Cerebellar nuclear complex (tissue), 1 donor: ENCODE results near the gene SIPA1L3.

ENCODE experiments used
- DNase-seq, 2 experiments: peaks; one replicate each; lab custom pipeline; 2025; lab: John Stamatoyannopoulos, UW

Gene SIPA1L3

GRCh38 chr19:38193445-38193844, 286.4 kb downstream of the SIPA1L3 start:
- DNase-seq: no peak

GRCh38 chr19:38194061-38194701, 287.2 kb downstream of the SIPA1L3 start:
- no peak for DNase-seq

DNA sequence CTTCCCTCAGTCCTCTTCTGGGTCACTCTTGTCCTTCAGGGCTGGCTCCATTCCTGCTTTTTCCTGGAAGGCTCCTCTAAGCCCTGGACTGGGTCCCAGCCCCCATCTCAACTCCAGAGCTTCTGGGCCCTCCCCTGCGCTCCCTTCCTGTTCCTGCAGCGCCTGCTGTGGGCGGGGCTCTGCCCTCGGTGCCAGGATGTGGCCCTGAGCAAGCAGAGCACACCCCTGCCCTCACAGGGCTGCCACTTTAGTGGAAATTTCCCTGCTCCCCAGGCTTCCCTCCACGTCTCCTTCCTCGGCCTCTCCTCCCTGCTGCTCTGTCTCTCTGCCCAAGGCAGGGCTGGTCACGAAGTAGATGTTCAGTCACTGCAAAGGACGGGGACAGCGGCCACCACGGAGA, 288.2 kb downstream of the SIPA1L3 start:
- no peak for DNase-seq

- no peak for DNase-seq
These were observed 289.3 kb downstream of the SIPA1L3 start for GRCh38 chr19:38196245-38196837.

DNA sequence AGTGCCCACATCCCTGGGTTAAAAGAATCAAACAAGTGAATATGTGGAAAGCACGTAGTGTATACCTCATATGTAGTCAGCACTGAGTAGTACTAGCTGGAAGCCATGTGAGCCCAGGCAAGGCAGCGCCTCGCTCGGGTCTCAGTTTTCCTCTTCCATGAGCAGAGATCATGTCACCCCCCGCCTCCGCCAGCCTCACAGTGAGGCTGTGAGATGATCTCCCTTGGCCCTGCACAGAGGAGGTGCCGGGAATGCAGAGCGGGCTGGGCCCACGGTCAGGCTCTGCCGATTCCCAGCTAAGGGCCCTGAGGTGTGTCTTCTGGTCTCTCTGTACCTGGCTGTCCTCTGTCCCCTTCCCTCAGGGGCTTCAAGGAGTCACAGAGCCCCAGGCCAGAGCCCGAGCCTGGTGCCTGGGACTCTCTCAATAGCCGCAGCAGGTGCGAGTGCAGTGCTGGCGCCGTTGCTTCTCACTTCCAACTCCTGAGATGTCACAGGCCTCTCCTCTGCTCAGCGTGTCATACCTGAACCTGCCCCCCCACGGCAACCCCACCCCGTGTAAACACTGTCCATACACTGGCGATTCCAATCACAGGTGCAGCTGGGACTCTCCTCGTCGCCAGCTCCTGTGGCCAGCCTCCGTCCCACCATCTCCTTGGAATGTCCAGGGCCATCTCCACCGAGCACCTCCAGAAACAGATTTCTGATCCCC, 290.1 kb downstream of the SIPA1L3 start:
- DNase-seq: no peak

DNA sequence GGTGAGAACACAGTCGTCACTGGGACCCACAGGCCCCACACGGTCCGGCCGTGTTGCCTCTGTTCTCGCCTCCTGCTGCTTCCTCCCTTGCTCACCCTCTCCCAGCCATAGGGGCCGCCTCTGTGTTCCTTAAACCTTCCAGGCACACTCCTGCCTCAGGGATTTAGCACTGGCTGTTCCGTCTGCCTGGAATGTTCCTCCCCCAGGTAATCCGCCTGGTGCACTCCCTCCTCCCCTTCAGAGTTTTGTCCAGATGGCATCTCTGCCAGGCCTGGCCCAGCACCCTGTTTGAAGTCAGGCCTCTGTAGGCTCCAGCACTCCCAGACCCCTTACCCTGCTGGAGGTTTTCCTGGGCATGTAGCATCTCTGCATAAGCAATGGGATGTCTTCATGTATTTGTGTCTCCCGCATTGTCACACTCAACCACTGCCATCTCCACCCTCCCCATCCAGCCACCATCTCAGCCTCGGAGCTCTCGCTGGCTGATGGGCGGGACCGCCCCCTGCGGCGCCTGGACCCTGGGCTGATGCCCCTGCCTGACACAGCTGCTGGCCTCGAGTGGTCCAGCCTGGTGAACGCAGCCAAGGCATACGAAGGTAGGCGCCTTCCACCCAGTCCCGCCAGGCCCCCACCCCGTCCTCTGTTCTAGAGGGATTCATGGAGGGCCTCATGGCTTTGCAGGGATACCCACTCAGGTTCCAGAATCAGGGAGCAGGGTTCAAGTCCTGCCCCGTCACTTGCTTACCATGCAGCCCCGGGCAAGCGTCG, 291.1 kb downstream of the SIPA1L3 start:
- no peak for DNase-seq

DNA sequence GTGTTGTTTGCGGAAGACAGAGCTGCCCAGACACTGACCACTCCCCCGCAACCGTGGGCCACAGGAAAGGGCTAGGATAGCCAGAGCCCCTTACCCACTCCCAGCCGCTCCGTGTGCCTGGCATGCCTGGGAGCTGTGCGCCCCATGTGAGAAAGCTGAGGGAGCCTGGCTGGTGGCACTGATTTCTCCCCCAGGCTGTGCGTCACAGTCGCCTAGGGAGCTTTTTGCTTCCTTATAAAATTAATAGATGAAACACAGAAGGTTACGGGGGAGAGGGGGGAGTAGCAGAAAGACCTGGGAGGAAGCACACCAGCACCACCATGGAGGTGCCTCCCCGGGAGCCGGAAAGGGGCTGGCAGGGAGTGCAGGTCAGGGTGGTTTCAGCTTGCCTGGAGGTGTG, 292.3 kb downstream of the SIPA1L3 start:
- no peak for DNase-seq

GRCh38 chr19:38201731-38202130, 294.7 kb downstream of the SIPA1L3 start:
- DNase-seq: no peak

- no peak for DNase-seq
These were observed 295.5 kb downstream of the SIPA1L3 start for GRCh38 chr19:38202504-38202903.

GRCh38 chr19:38203197-38203596, 296.2 kb downstream of the SIPA1L3 start:
- no peak for DNase-seq

DNA sequence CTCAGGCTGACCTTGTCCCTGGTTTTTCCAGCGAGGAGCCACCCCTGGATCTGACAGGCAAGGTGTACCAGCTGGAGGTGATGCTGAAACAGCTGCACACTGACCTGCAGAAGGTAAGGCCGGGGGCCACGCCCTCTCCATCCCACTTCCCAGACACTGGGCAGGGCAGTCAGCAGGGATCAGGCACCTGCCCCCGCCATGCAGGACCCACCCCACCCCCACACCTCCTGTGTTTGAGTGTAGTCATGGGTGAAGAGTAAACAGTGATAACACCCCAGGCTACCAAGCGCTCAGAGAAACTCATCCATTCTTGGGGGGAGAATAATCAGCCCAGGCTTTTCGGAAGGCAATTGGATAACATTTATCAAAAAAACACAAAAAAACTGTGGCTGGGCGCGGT, 297.1 kb downstream of the SIPA1L3 start:
- no peak for DNase-seq

DNA sequence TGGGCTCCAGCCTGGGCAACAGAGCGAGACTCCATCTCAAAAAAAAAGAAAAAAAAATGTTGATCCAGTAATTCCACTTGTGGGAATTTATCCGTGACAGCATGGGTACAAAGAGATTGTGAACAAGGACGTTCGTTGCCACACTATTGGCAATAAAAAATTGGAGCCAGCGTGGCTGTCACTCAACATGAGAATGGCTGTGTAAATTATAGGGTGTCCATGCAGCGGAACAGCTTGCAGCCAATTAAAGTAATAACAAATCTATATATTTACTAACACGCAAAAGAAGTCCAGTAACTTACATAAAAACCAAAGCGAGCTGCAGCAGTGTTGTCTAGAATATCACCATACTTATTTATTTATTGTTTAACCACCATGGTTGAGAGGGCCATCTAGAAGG, 297.7 kb downstream of the SIPA1L3 start:
- DNase-seq: no peak

DNA sequence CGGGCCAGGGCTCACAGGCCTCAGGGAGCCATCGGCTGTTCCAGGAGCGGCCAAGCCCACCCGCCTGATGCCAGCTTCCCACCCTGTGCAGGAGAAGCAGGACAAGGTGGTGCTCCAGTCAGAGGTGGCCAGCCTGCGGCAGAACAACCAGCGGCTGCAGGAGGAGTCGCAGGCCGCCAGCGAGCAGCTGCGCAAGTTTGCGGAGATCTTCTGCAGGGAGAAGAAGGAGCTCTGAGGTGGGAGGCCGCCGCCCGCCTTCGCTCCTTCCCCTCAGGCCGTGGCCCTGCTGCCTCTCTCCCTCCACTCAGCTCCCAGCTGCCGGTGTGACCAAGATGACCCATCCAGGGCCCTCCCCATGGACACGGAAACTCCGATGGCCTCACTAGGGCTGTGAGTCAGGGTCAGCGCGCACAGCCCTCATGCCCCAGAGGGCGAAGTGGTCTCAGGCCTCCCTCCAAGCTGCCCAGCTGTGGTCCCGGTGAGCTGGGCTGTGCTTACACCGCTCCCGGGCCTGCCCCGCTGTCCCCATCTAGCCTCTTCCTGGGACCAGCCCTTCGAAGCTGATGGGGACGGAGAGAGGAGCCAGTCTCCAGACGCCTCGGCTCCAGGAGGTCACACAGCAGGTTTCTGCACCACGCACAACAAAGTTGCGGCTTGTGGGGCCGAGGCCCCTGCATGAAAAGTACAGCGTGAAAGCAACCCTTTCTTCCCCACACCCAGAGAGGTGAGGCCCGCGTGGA, 299.2 kb downstream of the SIPA1L3 start:
- DNase-seq: no peak

GRCh38 chr19:38206928-38207327, 299.9 kb downstream of the SIPA1L3 start:
- no peak for DNase-seq

DNA sequence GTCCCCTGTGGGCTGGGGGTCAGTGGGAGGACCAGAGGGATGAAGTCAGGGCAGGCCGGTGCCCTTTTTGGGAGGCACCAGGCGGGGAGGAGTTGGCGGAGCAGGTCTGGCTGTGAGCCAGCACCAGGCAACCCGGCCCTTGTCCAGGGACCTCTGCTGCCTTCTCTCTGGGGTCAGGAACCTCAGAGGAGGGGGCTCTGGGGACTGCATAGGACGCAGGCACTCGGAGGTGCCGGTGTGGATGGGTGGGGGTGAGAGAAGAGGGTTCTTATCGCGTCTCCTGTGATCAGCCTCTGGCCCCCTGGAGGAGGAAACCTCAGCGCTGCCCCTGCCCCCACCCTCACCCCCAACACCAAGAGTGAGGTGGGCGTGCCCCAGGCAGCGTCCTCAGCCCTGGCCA, 300.5 kb downstream of the SIPA1L3 start:
- DNase-seq: no peak

DNA sequence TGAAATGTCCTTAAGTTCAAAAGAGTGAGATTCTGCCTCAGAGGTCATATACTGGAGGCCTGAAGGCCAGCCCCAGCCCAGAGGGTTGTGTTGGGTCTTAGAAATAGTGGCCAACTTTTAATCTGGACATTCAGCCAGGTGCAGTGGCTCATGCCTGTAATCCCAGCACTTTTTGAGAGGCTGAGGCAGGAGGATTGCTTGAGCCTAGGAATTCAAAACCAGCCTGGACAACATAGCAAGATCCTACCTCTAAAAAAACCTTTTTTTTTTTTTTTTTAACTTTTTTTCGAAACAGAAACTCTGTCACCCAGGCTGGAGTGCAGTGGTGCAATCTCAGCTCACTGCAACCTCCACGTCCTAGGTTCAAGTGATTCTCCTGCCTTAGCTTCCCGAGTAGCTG, 301.6 kb downstream of the SIPA1L3 start:
- no peak for DNase-seq

DNA sequence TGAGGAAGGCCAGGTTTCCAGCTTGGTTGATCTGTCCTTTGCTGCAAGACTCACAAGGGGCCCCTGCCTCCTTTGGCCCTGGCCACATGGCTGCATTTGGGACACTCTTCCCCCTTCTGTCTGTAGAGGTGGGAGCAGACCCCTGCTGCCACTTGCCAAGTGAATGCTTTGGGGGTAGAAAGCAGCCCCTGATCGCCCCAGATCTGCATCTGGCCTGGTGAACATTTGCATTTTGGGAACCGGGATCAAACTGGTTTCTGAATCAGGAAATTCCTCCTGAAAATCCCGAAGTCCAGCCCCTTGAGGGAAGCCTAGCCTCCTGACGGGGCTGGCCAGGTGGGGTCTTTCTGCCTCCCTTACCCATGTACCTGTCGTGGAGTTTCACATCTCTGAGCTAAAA, 302.1 kb downstream of the SIPA1L3 start:
- DNase-seq: no peak

GRCh38 chr19:38209671-38210457, 302.9 kb downstream of the SIPA1L3 start:
- no peak for DNase-seq

GRCh38 chr19:38210458-38210987, 303.5 kb downstream of the SIPA1L3 start:
- DNase-seq: no peak

- DNase-seq: no peak
These were observed 304.2 kb downstream of the SIPA1L3 start for GRCh38 chr19:38211151-38211591.

GRCh38 chr19:38211766-38212165, 304.8 kb downstream of the SIPA1L3 start:
- no peak for DNase-seq
